B cell (primary cell): ENCODE data around the gene MRPS11. TPM values are rescaled to one million over a fixed set of nuclear protein-coding genes. Genes with fewer than 3 reads are reported as not detected.

Experiments used
- ATAC-seq: fragments of 200-7000 bp; cut with Tn5 transposase; one replicate; pipeline ENCODE4 v1.10.0; 2021; ENCODE audit warnings: low read depth, mild to moderate bottlenecking, moderate number of reproducible peaks, moderate library complexity
- CTCF ChIA-PET: fragments of 350-600 bp; sonication (Branson Sonifier 250); formaldehyde crosslinking; loops from one replicate; lab custom pipeline; 2021; ENCODE audit warnings: antibody characterized with exemption, inconsistent platforms; lab: Charles Lee
- POLR2A ChIA-PET: fragments of 350-600 bp; sonication (Branson Sonifier 250); formaldehyde crosslinking; loops from one replicate; lab custom pipeline; 2021; ENCODE audit warnings: antibody characterized with exemption; lab: Charles Lee
- DNase-seq: peaks from one replicate; pipeline ENCODE4 v3.0.0; 2013
- H2AFZ ChIP-seq: 2 replicates; pipeline ENCODE4 v1.6.1; 2012; ENCODE audit warnings: mild to moderate bottlenecking, low read depth, low read length; ENCODE audit not compliant: insufficient read depth, poor library complexity, severe bottlenecking
- H3K27ac ChIP-seq, 2 donors: 1 replicate in 1 of 2; 2 replicates in 1 of 2; pipeline ENCODE4 v1.5.1; 2012 to 2013; ENCODE audit warnings: low read length in 2 of 2, mild to moderate bottlenecking in 2 of 2, moderate library complexity in 1 of 2
- H3K27me3 ChIP-seq, 4 experiments: fragments of 200-600 bp in 1 of 4; sonication (generic) in 1 of 4; replicated peaks in 1 of 4; 1 replicate in 2 of 4; 2 replicates in 2 of 4; pipeline versions ENCODE4 v1.6.1 to v1.7.0; 2013 to 2016; ENCODE audit warnings: low read length in 3 of 4, mild to moderate bottlenecking in 2 of 4, mixed read lengths in 1 of 4, moderate library complexity in 1 of 4; ENCODE audit not compliant: insufficient read depth in 4 of 4, control insufficient read depth in 3 of 4; ENCODE audit errors: control extremely low read depth in 1 of 4
- H3K36me3 ChIP-seq, 2 experiments: replicated peaks in 1 of 2; 1 replicate in 1 of 2; 2 replicates in 1 of 2; pipeline versions ENCODE4 v1.6.1 to v1.7.1; 2013; ENCODE audit warnings: low read length in 1 of 2; ENCODE audit not compliant: insufficient read depth in 2 of 2, control insufficient read depth in 1 of 2; ENCODE audit errors: control extremely low read depth in 1 of 2, extremely low read depth in 1 of 2
- H3K4me1 ChIP-seq, 2 donors: fragments of 200-600 bp in 1 of 2; sonication (generic) in 1 of 2; 1 replicate in 1 of 2; 2 replicates in 1 of 2; pipeline versions ENCODE4 v1.5.1 to v1.6.1; 2013 to 2017; ENCODE audit warnings: low read length in 2 of 2; ENCODE audit not compliant: control insufficient read depth in 2 of 2, insufficient read depth in 2 of 2
- H3K4me2 ChIP-seq: replicated peaks from 2 replicates; pipeline ENCODE3; 2012; ENCODE audit warnings: mild to moderate bottlenecking, low read depth, low read length; ENCODE audit not compliant: poor library complexity, severe bottlenecking
- H3K4me3 ChIP-seq, 5 experiments: fragments of 200-600 bp in 1 of 5; sonication (generic) in 1 of 5; 1 replicate in 3 of 5; 2 replicates in 2 of 5; pipeline versions ENCODE4 v1.5.1 to v1.7.0; 2011 to 2016; ENCODE audit warnings: low read length in 4 of 5, mild to moderate bottlenecking in 4 of 5, low read depth in 2 of 5, control low read depth in 1 of 5, moderate library complexity in 1 of 5; ENCODE audit not compliant: insufficient read depth in 1 of 5; ENCODE audit errors: control extremely low read depth in 1 of 5, extremely low read depth in 1 of 5
- H3K79me2 ChIP-seq: fragments of 200-600 bp; sonication (generic); one replicate; pipeline ENCODE4 v1.6.0; 2016; ENCODE audit warnings: low read length; ENCODE audit not compliant: control insufficient read depth, insufficient read depth
- H3K9ac ChIP-seq: fragments of 200-600 bp; sonication (generic); 2 replicates; pipeline ENCODE4 v1.6.1; 2017; ENCODE audit warnings: mild to moderate bottlenecking, low read length, moderate library complexity
- H3K9me3 ChIP-seq, 3 donors: one replicate each; pipeline versions ENCODE4 v1.6.1 to v1.7.1; 2013; ENCODE audit warnings: low read length in 2 of 3; ENCODE audit not compliant: control insufficient read depth in 2 of 3, insufficient read depth in 1 of 3; ENCODE audit errors: control extremely low read depth in 1 of 3
- H4K20me1 ChIP-seq: 2 replicates; pipeline ENCODE4 v1.6.0; 2012; ENCODE audit warnings: mild to moderate bottlenecking, low read length; ENCODE audit not compliant: insufficient read depth, control insufficient read depth, poor library complexity, severe bottlenecking
- H3K27ac Mint-ChIP-seq: one replicate; pipeline ENCODE4 v1.8.0; 2021; ENCODE audit warnings: mixed read lengths
- H3K27me3 Mint-ChIP-seq: one replicate; pipeline ENCODE4 v1.8.0; 2021; ENCODE audit warnings: mixed read lengths
- H3K4me1 Mint-ChIP-seq: one replicate; pipeline ENCODE4 v1.8.0; 2021; ENCODE audit warnings: mixed read lengths
- H3K4me3 Mint-ChIP-seq: one replicate; pipeline ENCODE4 v1.8.0; 2021; ENCODE audit warnings: mixed read lengths
- H3K9me3 Mint-ChIP-seq: one replicate; pipeline ENCODE4 v1.8.0; 2022; ENCODE audit warnings: mixed read lengths; ENCODE audit not compliant: insufficient read depth
- CTCF ChIP-seq: fragments of 200-600 bp; IDR thresholded peaks from one replicate; pipeline ENCODE4 v1.8.0; 2022; ENCODE audit warnings: antibody characterized with exemption, mild to moderate bottlenecking
- EZH2 ChIP-seq: IDR thresholded peaks from 2 replicates; pipeline ENCODE4 v1.6.1; 2012; ENCODE audit warnings: borderline replicate concordance, low read depth, mild to moderate bottlenecking, moderate library complexity, low read length; ENCODE audit not compliant: insufficient read depth, poor library complexity, severe bottlenecking
- WGBS: methylation state at CpG from one replicate; pipeline ENCODE4 v1.1.5; 2013; ENCODE audit warnings: missing lambda C conversion rate; ENCODE audit not compliant: insufficient coverage; 5-methylcytosine and 5-hydroxymethylcytosine counted together
- intact Hi-C: fragments of 100-400 bp; cut with micrococcal nuclease; formaldehyde crosslinking; loops from one replicate; pipeline ENCODE4 v1.10.0; 2022
- polyA plus RNA-seq: library from polyadenylated mRNA; depleted of rRNA; stranded (reverse); fragments of >200 nt; gene quantifications from 2 replicates; pipeline ENCODE4 v1.2.3, GENCODE V29; 2012
- total RNA-seq, 2 donors: library from RNA; stranded (reverse); fragments of 120-200 nt in 1 of 2; gene quantifications; 1 replicate in 1 of 2; 2 replicates in 1 of 2; pipeline versions ENCODE4 v1.2.3 to v1.2.4, GENCODE V29; 2013 to 2022

Gene MRPS11
- total and polyA plus RNA-seq, 2 donors (not counting 1 experiment from before 2014, with no cell fraction given), result 21.1 to 37.9 TPM

- Mint-ChIP-seq H3K4me3 (no peak overlapping the region), H3K27me3 (peaks cover 41% of the 10 kb centered on the region), H3K4me1 (no peaks in the 10 kb centered on the region), H3K27ac (no peak overlapping the region), H3K9me3 (no peaks in the 10 kb centered on the region)
- TF ChIP-seq EZH2 (no peak), CTCF (no peak)
- Histone ChIP-seq H3K27ac (no peak overlapping the region), H3K4me2 (no peak overlapping the region), H3K4me3 (no peak overlapping the region), H3K9me3 (no peaks in the 10 kb centered on the region), H3K4me1 (no peaks in the 10 kb centered on the region), H3K9ac (no peak overlapping the region), H4K20me1 (no peaks in the 10 kb centered on the region), H3K36me3 (no peaks in the 10 kb centered on the region), H3K79me2 (no peaks in the 10 kb centered on the region), H3K27me3 (peaks cover 0 to 4% (median 0%) of the 10 kb centered on the region in 4 experiments), H2AFZ (no peak overlapping the region)
- POLR2A ChIA-PET, result no interaction called here
- intact Hi-C loops, result no loop called here
- CTCF ChIA-PET, result no interaction called here
- no peak for ATAC-seq
- no peak for DNase-seq
- WGBS, result 89% methylated on average over 9 of the region's 12 CpGs
Observed at GRCh38 chr15:88428805-88429605, 38.5 kb upstream of the MRPS11 start.

GRCh38 chr15:88430051-88430450 is 37.5 kb upstream of the MRPS11 start:
- Mint-ChIP-seq H3K27ac (no peak overlapping the region), H3K27me3 (peaks cover 41% of the 10 kb centered on the region), H3K4me1 (no peaks in the 10 kb centered on the region), H3K4me3 (no peak overlapping the region), H3K9me3 (no peaks in the 10 kb centered on the region)
- H3K27me3 ChIP-seq, result peaks cover 0 to 4% (median 0%) of the 10 kb centered on the region in 4 experiments
- no peak for DNase-seq
- intact Hi-C loops, result no loop called here
- no peak for ATAC-seq
- no peaks in the 10 kb centered on the region for H3K79me2 ChIP-seq
- no peaks in the 10 kb centered on the region for H3K4me1 ChIP-seq
- H3K4me3 ChIP-seq, result no peak overlapping the region
- ChIA-PET CTCF (no interaction called here), POLR2A (no interaction called here)
- H2AFZ ChIP-seq, result no peak overlapping the region
- H3K9ac ChIP-seq, result no peak overlapping the region
- no peaks in the 10 kb centered on the region for H3K9me3 ChIP-seq
- H4K20me1 ChIP-seq, result no peaks in the 10 kb centered on the region
- no peak overlapping the region for H3K4me2 ChIP-seq
- H3K36me3 ChIP-seq, result no peaks in the 10 kb centered on the region
- no peak overlapping the region for H3K27ac ChIP-seq
- TF ChIP-seq EZH2 (no peak), CTCF (no peak)
